ENCODE results near the gene RAMAC. TPM values are rescaled to one million over a fixed set of nuclear protein-coding genes. Genes with fewer than 3 reads are reported as not detected.

The RAMAC gene
- total and polyA plus RNA-seq, 2 of the 4 experiments (the other 2 are of a cell fraction): 23.6 to 29.6 TPM

GRCh38 chr15:82972990-82973389 is 13.0 kb upstream of the RAMAC start:
- POLR2A ChIA-PET (ENCODE audit: unreplicated experiment): no interaction called here
- TF ChIP-seq USF2 (IDR thresholded peaks at IDR 0.05; ENCODE audit: low read depth, low read length) (no peak), CHD1 (IDR thresholded peaks at IDR 0.05; ENCODE audit: low read depth, low read length) (no peak), CTCF (conservative IDR thresholded peaks at IDR 0.05; ENCODE audit: low read depth, low read length) (no peak)
- Histone ChIP-seq H4K5ac (ENCODE audit: low read depth, low read length) (no peak overlapping the region), H3K27me3 (ENCODE audit: control insufficient read depth, insufficient read depth, low read length) (no peaks in the 10 kb centered on the region), H4K91ac (ENCODE audit: insufficient read depth, low read depth, low read length) (no peak overlapping the region), H3K23ac (ENCODE audit: low read depth, low read length) (no peak overlapping the region), H3K14ac (replicated peaks; ENCODE audit: low read depth, low read length) (no peak overlapping the region), H3K56ac (ENCODE audit: extremely low read depth, insufficient read depth, low read length) (no peak overlapping the region), H3K4me2 (ENCODE audit: low read depth, low read length) (no peak overlapping the region), H4K8ac (ENCODE audit: low read depth in 2 of 2, low read length in 2 of 2) (no peak overlapping the region), H2AK9ac (replicated peaks; ENCODE audit: low read depth, low read length, poor library complexity) (no peak overlapping the region), H3K9ac (ENCODE audit: low read depth, low read length) (no peak overlapping the region), H3K27ac (ENCODE audit: insufficient read depth, low read length) (no peak overlapping the region), H3K9me1 (ENCODE audit: insufficient read depth, low read length) (no peaks in the 10 kb centered on the region), H3K4me1 (ENCODE audit: control insufficient read depth, insufficient read depth, low read length) (no peaks in the 10 kb centered on the region), H2AK5ac (ENCODE audit: low read depth, low read length) (no peak overlapping the region), H2BK5ac (ENCODE audit: low read depth, low read length, poor library complexity, severe bottlenecking) (no peak overlapping the region), H2BK20ac (ENCODE audit: low read depth, low read length) (no peak overlapping the region), H3K9me3 (ENCODE audit: control insufficient read depth, insufficient read depth, low read length) (no peaks in the 10 kb centered on the region), H2AFZ (replicated peaks; ENCODE audit: low read length, poor library complexity) (no peak overlapping the region), H4K20me1 (ENCODE audit: insufficient read depth, low read length) (no peaks in the 10 kb centered on the region), H2BK15ac (ENCODE audit: low read depth, low read length) (no peak overlapping the region), H3K36me3 (ENCODE audit: control insufficient read depth, insufficient read depth, low read length) (no peaks in the 10 kb centered on the region), H3K79me1 (ENCODE audit: low read depth in 1 of 2, low read length in 2 of 2) (no peaks in the 10 kb centered on the region), H3K4me3 (ENCODE audit: insufficient read depth, low read depth, low read length) (no peak overlapping the region), H3K18ac (ENCODE audit: low read depth, low read length) (no peak overlapping the region), H2BK120ac (ENCODE audit: low read depth, low read length) (no peak overlapping the region), H3K4ac (ENCODE audit: low read depth, low read length) (no peak overlapping the region)
- intact Hi-C loops (cut with micrococcal nuclease) (no loop called here), dilution Hi-C loops (cut with HindIII; ENCODE audit: low sequenced_read_pairs, unreplicated experiment) (no loop called here), in situ Hi-C loops (cut with MboI; ENCODE audit: low sequenced_read_pairs) (no loop called here)
- WGBS, 2 experiments (ENCODE audit: extremely low coverage in 2 of 2, insufficient read length in 1 of 2): no CpG with 5 or more reads among the region's 1 CpG
- no TSS peak for BruUV-seq (replicated peaks)
- CTCF ChIA-PET: no interaction called here
- ATAC-seq (ENCODE audit: low read depth) (no peak), DNase-seq (no peak)
